IPS-18c (cell line): Measurements from ENCODE around the gene DPP4.

Experiments used
- H3K4me3 ChIP-seq: 2 replicates; pipeline ENCODE4 v1.7.0; 2013; ENCODE audit warnings: low read depth, mild to moderate bottlenecking, low read length, moderate library complexity; ENCODE audit not compliant: insufficient read depth
- H3K9me3 ChIP-seq: one replicate; pipeline ENCODE4 v1.6.1; 2013; ENCODE audit warnings: mild to moderate bottlenecking, low read length, moderate library complexity; ENCODE audit not compliant: control insufficient read depth, insufficient read depth

DPP4 gene

GRCh38 chr2:162012565-162013058 lies 61.4 kb downstream of the DPP4 start:
- H3K4me3 ChIP-seq: no peak overlapping the region
- no peaks in the 10 kb centered on the region for H3K9me3 ChIP-seq

- H3K4me3 ChIP-seq: no peak overlapping the region
- no peaks in the 10 kb centered on the region for H3K9me3 ChIP-seq
Observed at GRCh38 chr2:162011706-162012564, 62.1 kb downstream of the DPP4 start.

GRCh38 chr2:162009543-162009942 lies 64.5 kb downstream of the DPP4 start:
- no peak overlapping the region for H3K4me3 ChIP-seq
- no peaks in the 10 kb centered on the region for H3K9me3 ChIP-seq

- Histone ChIP-seq H3K4me3 (no peak overlapping the region), H3K9me3 (no peaks in the 10 kb centered on the region)
Observed at GRCh38 chr2:162007447-162008040, 66.5 kb downstream of the DPP4 start.

- H3K4me3 ChIP-seq: no peak overlapping the region
- no peaks in the 10 kb centered on the region for H3K9me3 ChIP-seq
Observed at GRCh38 chr2:162006337-162006736, 67.7 kb downstream of the DPP4 start.

- no peaks in the 10 kb centered on the region for H3K9me3 ChIP-seq
- H3K4me3 ChIP-seq: no peak overlapping the region; the same call in 1 of the 2 replicates
Observed at GRCh38 chr2:162004031-162004430, 70.0 kb downstream of the DPP4 start.

- no peak overlapping the region for H3K4me3 ChIP-seq
- no peaks in the 10 kb centered on the region for H3K9me3 ChIP-seq
Observed at GRCh38 chr2:162002623-162003235, 71.3 kb downstream of the DPP4 start.

- Histone ChIP-seq H3K9me3 (no peaks in the 10 kb centered on the region), H3K4me3 (no peak overlapping the region)
Observed at GRCh38 chr2:162000431-162000830, 73.6 kb downstream of the DPP4 start.

GRCh38 chr2:161999321-161999720 lies 74.7 kb downstream of the DPP4 start:
- no peaks in the 10 kb centered on the region for H3K9me3 ChIP-seq
- H3K4me3 ChIP-seq: no peak overlapping the region

- Histone ChIP-seq H3K9me3 (no peaks in the 10 kb centered on the region), H3K4me3 (no peak overlapping the region)
Observed at GRCh38 chr2:161998857-161999256, 75.2 kb downstream of the DPP4 start.

GRCh38 chr2:161997916-161998471 lies 76.0 kb downstream of the DPP4 start:
- Histone ChIP-seq H3K4me3 (no peak overlapping the region), H3K9me3 (no peaks in the 10 kb centered on the region)

- Histone ChIP-seq H3K9me3 (no peaks in the 10 kb centered on the region), H3K4me3 (no peak overlapping the region)
Observed at GRCh38 chr2:161995553-161996016, 78.4 kb downstream of the DPP4 start.

- no peak overlapping the region for H3K4me3 ChIP-seq
- H3K9me3 ChIP-seq: no peaks in the 10 kb centered on the region
Observed at GRCh38 chr2:161994761-161995520, 79.1 kb downstream of the DPP4 start.

GRCh38 chr2:161992531-161992930 lies 81.5 kb downstream of the DPP4 start:
- H3K9me3 ChIP-seq: peaks cover 2% of the 10 kb centered on the region

GRCh38 chr2:161991991-161992390 lies 82.0 kb downstream of the DPP4 start:
- Histone ChIP-seq H3K9me3 (peaks cover 2% of the 10 kb centered on the region), H3K4me3 (no peak overlapping the region)

More at GRCh38 chr2:161992531-161992930, 81.5 kb downstream of the DPP4 start:
- no peak overlapping the region for H3K4me3 ChIP-seq

GRCh38 chr2:161990741-161991140 lies 83.3 kb downstream of the DPP4 start:
- Histone ChIP-seq H3K9me3 (peaks cover 2% of the 10 kb centered on the region), H3K4me3 (no peak overlapping the region)

- no peak overlapping the region for H3K4me3 ChIP-seq
- peaks cover 2% of the 10 kb centered on the region for H3K9me3 ChIP-seq
Observed at GRCh38 chr2:161990036-161990435, 84.0 kb downstream of the DPP4 start.
